ENCODE measurements around the gene TECTA.
"Not testable (repeated sequence)": the region's sequence is repeated elsewhere in the genome, so short reads cannot be mapped to it uniquely, and the experiment has no call there.

The TECTA gene

DNA sequence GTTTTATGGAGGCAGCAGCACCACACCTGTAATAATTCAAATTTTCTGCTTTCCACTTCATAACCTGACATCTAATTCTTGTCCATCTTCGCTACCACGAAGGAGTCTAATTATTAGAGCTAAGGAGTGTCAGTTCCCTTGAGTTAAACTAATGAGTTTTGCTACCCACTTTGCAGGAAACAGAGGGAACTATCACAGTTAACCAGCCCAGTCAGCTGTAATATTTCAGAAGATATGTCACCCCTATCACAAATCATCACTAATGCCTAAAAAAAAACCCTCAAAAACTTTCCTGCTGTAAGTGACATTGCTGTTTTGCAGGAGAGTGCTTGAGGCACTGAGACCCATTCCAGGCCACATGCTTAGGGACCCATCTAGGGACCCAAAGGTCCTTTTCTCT lies 8.4 kb downstream of the TECTA start:
- Histone ChIP-seq H3K9me3 (ENCODE audit: control insufficient read depth, insufficient read depth, low read length) (no peaks in the 10 kb centered on the region), H3K27ac (ENCODE audit: low read length) (no peak overlapping the region), H3K36me3 (ENCODE audit: control insufficient read depth, insufficient read depth, low read length) (no peaks in the 10 kb centered on the region), H3K4me1 (ENCODE audit: control insufficient read depth, insufficient read depth, low read length) (no peaks in the 10 kb centered on the region), H3K27me3 (ENCODE audit: control insufficient read depth, insufficient read depth, low read length) (0 out of 2 replicates have a peak, but pooled peaks cover 2% of the 10 kb centered on the region), H3K4me3 (ENCODE audit: low read length) (no peak overlapping the region)
- no CpG with 5 or more reads among the region's 2 CpGs for WGBS (ENCODE audit: insufficient coverage, insufficient read length)
- no peak for DNase-seq (ENCODE audit: low read depth, low spot score)

DNA sequence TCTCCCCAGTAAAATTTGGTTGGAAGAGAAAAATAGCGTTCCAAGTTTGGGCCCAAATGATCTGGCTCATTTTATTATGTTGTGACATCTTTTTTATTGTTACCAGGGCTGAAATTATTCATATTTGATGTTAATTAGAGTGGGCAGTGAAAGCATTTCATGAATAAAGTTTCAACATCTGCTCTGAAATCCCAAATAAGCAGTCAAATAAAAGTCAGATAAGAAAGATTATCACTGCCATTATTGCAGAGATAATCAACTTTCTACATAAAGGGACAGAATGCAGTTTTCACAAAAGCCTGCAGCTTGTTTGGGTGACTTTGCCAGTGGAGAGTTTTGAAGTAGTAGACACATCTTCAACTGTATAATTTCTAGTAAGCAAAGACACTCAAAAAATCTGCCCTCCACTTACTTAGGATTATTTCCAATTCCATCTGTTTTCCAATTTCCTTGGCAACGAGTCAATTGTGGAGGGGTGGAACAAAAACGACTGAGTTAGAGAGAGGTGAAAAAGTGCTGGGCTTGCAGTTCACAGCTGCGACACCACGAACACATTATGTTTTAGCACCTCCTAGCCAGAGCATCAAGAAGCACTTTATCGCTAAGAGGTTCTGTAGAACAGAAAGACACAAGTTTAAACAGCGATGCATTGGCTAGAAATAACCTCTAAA lies 9.0 kb downstream of the TECTA start:
- WGBS (ENCODE audit: insufficient coverage, insufficient read length): no CpG with 5 or more reads among the region's 7 CpGs

DNA sequence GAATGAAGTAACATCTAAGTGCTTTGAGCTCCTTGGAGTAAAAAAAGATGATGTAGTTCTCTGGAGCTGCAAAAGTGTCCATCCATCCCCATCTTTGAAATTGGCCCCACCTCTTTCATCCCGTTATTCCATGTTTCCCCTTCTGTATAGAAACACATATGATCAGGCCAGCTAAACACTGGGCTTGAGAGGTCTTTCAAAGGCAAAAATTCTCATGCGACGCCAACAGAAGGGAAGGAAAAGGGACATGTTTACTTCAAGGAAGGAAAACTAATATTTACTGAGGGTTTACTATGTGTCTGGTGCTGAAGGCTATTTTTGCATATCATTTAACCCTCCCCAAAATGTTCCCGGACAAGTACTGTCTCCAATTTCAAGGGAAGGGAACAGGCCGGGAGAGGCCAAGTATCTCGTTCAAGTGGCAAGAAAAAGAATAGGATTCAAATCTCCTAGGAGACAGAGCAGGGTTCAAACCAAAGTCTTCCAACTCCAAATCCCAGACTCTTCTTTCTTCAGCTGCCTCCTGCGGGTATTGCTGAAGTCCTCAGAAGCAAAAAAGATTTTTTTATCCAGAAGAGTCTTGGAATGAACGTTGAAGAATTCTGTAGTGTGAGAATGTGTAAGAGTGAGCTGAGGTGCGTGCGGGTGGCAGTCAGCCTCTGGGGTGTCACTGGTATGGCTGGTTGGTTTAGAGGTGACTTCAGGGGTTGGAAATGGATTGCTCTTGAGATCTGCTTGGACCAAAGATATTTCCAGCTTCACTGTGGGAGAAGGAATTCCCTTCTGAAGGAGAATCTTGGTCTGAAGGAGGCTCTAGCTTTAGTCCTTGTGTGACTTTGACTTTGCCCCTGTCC lies 10.1 kb downstream of the TECTA start:
- H3K36me3 ChIP-seq (ENCODE audit: control insufficient read depth, insufficient read depth, low read length): no peaks in the 10 kb centered on the region
- H3K27ac ChIP-seq (ENCODE audit: low read length): no peak overlapping the region
- H3K27me3 ChIP-seq (ENCODE audit: control insufficient read depth, insufficient read depth, low read length): 0 out of 2 replicates have a peak, but pooled peaks cover 2% of the 10 kb centered on the region
- H3K4me3 ChIP-seq (ENCODE audit: low read length): no peak overlapping the region
- no peaks in the 10 kb centered on the region for H3K9me3 ChIP-seq (ENCODE audit: control insufficient read depth, insufficient read depth, low read length)
- no peak for DNase-seq (ENCODE audit: low read depth, low spot score)
- no CpG with 5 or more reads among the region's 10 CpGs for WGBS (ENCODE audit: insufficient coverage, insufficient read length)
- no peaks in the 10 kb centered on the region for H3K4me1 ChIP-seq (ENCODE audit: control insufficient read depth, insufficient read depth, low read length)

More for the DNA sequence above, 9.0 kb downstream of the TECTA start:
- no peak for DNase-seq (ENCODE audit: low read depth, low spot score)
- Histone ChIP-seq H3K9me3 (ENCODE audit: control insufficient read depth, insufficient read depth, low read length) (no peaks in the 10 kb centered on the region), H3K27me3 (ENCODE audit: control insufficient read depth, insufficient read depth, low read length) (0 out of 2 replicates have a peak, but pooled peaks cover 2% of the 10 kb centered on the region), H3K36me3 (ENCODE audit: control insufficient read depth, insufficient read depth, low read length) (no peaks in the 10 kb centered on the region), H3K27ac (ENCODE audit: low read length) (no peak overlapping the region), H3K4me1 (ENCODE audit: control insufficient read depth, insufficient read depth, low read length) (no peaks in the 10 kb centered on the region), H3K4me3 (ENCODE audit: low read length) (no peak overlapping the region)

DNA sequence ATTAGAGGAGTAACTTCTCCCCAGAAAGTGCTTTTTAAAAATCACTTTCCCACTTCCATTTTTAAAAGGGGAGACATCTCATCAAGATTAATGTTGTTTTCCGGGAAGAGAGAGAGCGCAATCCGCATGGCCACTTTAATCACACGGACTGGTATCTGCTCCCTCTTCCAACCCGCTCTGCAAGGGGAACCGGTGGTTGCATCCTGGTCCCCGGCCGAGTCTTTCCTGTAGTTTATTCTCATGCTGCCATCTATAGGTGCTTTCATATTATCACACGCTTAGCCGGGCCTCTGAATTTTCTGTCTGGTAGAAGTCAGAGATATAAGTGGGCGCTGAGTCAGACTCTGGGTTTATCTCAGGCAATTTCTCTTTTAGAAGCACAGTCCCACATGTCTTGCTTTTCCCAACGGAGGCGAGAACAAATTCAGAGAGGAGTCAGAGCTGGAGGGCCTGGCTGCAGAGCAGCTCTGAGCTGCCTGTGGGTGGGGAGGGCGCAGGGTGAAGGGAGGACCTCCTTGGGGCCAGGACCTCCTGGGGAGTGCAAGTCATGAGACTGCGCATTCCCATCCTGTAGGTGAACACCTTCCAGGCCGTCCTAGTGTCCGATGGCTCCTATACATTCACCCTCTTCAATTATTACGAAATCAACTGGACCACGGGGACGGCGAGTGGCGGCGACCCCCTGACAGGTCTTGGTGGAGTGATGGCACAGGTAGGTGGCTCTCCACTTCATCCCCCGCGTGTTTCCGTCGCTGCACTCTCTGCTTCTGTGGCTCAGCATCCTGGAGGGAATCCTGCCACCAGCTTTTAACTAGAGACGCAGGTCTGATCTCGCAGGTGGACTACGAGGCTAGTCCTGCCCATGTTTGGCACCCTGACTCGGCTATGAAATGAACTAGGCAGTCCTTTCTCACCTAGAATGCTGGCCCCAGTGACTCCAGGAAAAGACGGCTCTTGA lies 11.7 kb downstream of the TECTA start:
- Histone ChIP-seq H3K27ac (ENCODE audit: low read length) (no peak overlapping the region), H3K4me3 (ENCODE audit: low read length) (no peak overlapping the region), H3K4me1 (ENCODE audit: control insufficient read depth, insufficient read depth, low read length) (no peaks in the 10 kb centered on the region), H3K9me3 (ENCODE audit: control insufficient read depth, insufficient read depth, low read length) (no peaks in the 10 kb centered on the region), H3K27me3 (ENCODE audit: control insufficient read depth, insufficient read depth, low read length) (0 out of 2 replicates have a peak, but pooled peaks cover 2% of the 10 kb centered on the region), H3K36me3 (ENCODE audit: control insufficient read depth, insufficient read depth, low read length) (no peaks in the 10 kb centered on the region)
- no CpG with 5 or more reads among the region's 32 CpGs for WGBS (ENCODE audit: insufficient coverage, insufficient read length)
- DNase-seq (ENCODE audit: low read depth, low spot score): peak; percentile 68

DNA sequence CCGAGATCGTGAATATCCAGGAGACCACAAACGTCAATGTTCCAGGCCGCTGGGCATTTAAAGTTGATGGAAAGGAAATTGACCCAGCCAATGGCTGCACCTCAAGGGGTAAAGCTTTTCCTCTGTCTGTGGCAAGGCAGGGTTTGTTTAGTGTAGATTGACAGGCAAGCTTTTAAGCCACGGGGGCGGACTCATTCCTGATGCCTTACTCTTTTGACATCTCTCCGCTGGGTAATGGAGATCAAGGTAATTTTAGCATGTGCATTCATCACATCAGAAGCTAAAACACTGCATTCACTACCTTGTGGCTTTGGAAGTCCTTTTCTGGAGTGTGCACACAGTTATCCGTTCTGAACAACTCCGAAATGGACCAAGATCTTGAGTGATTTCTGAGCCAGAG lies 12.6 kb downstream of the TECTA start:
- no peaks in the 10 kb centered on the region for H3K9me3 ChIP-seq (ENCODE audit: control insufficient read depth, insufficient read depth, low read length)
- no peak for DNase-seq (ENCODE audit: low read depth, low spot score)
- 0 out of 2 replicates have a peak, but pooled peaks cover 2% of the 10 kb centered on the region for H3K27me3 ChIP-seq (ENCODE audit: control insufficient read depth, insufficient read depth, low read length)
- H3K4me1 ChIP-seq (ENCODE audit: control insufficient read depth, insufficient read depth, low read length): no peaks in the 10 kb centered on the region
- no peaks in the 10 kb centered on the region for H3K36me3 ChIP-seq (ENCODE audit: control insufficient read depth, insufficient read depth, low read length)
- WGBS (ENCODE audit: insufficient coverage, insufficient read length): no CpG with 5 or more reads among the region's 9 CpGs
- H3K4me3 ChIP-seq (ENCODE audit: low read length): no peak overlapping the region
- H3K27ac ChIP-seq (ENCODE audit: low read length): no peak overlapping the region

DNA sequence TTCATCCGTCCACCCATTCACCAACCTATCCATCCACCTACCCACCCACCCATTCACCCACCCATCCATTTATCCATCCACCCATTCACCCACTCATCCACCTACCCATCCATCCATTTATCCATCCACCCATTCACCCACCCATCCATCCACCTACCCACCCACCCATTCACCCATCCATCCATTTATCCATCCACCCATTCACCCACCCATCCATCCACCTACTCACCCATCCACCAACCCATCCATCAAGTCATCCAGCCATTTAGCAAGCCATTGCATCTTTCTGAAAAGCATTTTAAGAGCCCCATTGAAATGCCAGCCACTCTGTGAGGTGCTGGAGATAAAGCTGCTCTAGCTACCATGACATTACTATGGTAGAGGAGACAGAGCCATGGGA lies 14.0 kb downstream of the TECTA start:
- not testable (repeated sequence) for H3K27ac ChIP-seq (ENCODE audit: low read length); H3K9me3 ChIP-seq (ENCODE audit: control insufficient read depth, insufficient read depth, low read length); DNase-seq (ENCODE audit: low read depth, low spot score); H3K4me3 ChIP-seq (ENCODE audit: low read length); H3K36me3 ChIP-seq (ENCODE audit: control insufficient read depth, insufficient read depth, low read length); H3K4me1 ChIP-seq (ENCODE audit: control insufficient read depth, insufficient read depth, low read length); H3K27me3 ChIP-seq (ENCODE audit: control insufficient read depth, insufficient read depth, low read length)
- WGBS (ENCODE audit: insufficient coverage, insufficient read length): no CpG with 5 or more reads among the region's 1 CpG

DNA sequence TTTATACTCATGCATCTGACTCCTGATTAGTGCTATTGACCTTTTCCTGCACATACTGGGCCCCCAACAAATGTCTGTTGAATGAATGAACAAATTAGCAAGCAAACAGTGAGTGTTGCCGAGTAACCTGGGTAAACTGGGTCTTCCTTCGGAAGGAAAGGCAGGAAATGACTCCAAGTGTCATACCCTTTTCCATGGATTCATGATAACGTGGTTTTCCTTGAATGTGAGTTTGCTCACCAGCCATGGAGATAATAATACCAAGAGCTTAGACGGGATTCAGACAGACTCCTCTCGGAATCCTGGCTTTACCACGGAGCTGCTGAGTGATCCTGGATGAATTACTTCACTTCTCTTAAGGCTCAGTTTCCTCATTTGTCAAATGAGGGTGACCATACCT lies 16.7 kb downstream of the TECTA start:
- Histone ChIP-seq H3K36me3 (ENCODE audit: control insufficient read depth, insufficient read depth, low read length) (no peaks in the 10 kb centered on the region), H3K9me3 (ENCODE audit: control insufficient read depth, insufficient read depth, low read length) (no peaks in the 10 kb centered on the region; the same call in 1 of the 2 replicates), H3K4me1 (ENCODE audit: control insufficient read depth, insufficient read depth, low read length) (no peaks in the 10 kb centered on the region), H3K4me3 (ENCODE audit: low read length) (no peak overlapping the region), H3K27ac (ENCODE audit: low read length) (no peak overlapping the region), H3K27me3 (ENCODE audit: control insufficient read depth, insufficient read depth, low read length) (0 out of 2 replicates have a peak, but pooled peaks cover 2% of the 10 kb centered on the region)
- DNase-seq (ENCODE audit: low read depth, low spot score): no peak
- WGBS (ENCODE audit: insufficient coverage, insufficient read length): no CpG with 5 or more reads among the region's 6 CpGs

DNA sequence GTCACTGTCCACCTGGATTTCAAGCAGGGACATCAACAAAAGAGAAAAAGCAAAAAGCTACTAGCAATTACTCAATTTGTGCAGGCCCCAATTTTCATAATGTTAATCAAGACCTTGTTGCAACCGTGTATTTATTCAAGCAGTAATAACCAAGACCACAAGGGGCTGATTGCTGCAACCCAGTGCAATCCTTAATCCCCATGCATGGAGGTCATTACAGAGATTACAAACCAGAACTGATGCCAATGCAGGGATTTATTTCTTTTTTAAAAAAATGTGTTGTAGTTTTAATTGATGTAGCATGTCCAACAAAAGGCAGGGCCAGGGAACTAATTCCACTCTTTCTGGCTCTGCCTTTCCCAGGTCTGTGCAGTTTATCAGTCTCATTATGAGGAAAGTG lies 18.4 kb downstream of the TECTA start:
- H3K4me1 ChIP-seq (ENCODE audit: control insufficient read depth, insufficient read depth, low read length): no peaks in the 10 kb centered on the region
- H3K9me3 ChIP-seq (ENCODE audit: control insufficient read depth, insufficient read depth, low read length): no peaks in the 10 kb centered on the region; the same call in 1 of the 2 replicates
- H3K4me3 ChIP-seq (ENCODE audit: low read length): no peak overlapping the region
- no peak overlapping the region for H3K27ac ChIP-seq (ENCODE audit: low read length)
- DNase-seq (ENCODE audit: low read depth, low spot score): no peak
- no CpG with 5 or more reads among the region's 1 CpG for WGBS (ENCODE audit: insufficient coverage, insufficient read length)
- H3K27me3 ChIP-seq (ENCODE audit: control insufficient read depth, insufficient read depth, low read length): no peaks in the 10 kb centered on the region
- no peaks in the 10 kb centered on the region for H3K36me3 ChIP-seq (ENCODE audit: control insufficient read depth, insufficient read depth, low read length)

DNA sequence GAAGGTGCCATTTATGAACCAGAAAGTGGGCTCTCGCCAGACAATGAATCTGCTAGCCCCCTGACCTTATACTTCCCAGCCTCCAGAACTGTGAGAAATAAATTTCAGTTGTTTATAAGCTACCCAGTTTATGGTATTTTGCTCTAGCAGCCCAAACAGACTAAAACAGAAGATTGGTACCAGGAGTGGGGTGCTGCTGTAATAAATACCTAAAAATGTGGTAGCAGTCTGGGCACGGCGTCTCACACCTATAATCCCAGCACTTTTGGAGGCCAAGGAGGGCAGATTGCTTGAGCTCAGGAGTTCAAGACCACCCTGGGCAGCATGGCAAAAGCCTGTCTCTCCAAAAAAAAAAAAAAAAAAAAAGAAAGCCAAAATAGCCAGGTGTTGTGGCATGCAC lies 21.3 kb downstream of the TECTA start:
- no CpG with 5 or more reads among the region's 3 CpGs for WGBS (ENCODE audit: insufficient coverage, insufficient read length)
- no peak for DNase-seq (ENCODE audit: low read depth, low spot score)
- no peaks in the 10 kb centered on the region for H3K27me3 ChIP-seq (ENCODE audit: control insufficient read depth, insufficient read depth, low read length)
- H3K27ac ChIP-seq (ENCODE audit: low read length): no peak overlapping the region
- H3K4me3 ChIP-seq (ENCODE audit: low read length): no peak overlapping the region
- H3K4me1 ChIP-seq (ENCODE audit: control insufficient read depth, insufficient read depth, low read length): no peaks in the 10 kb centered on the region
- H3K36me3 ChIP-seq (ENCODE audit: control insufficient read depth, insufficient read depth, low read length): peaks cover 2% of the 10 kb centered on the region; the same call in 1 of the 2 replicates
- no peaks in the 10 kb centered on the region; the same call in 1 of the 2 replicates for H3K9me3 ChIP-seq (ENCODE audit: control insufficient read depth, insufficient read depth, low read length)
